Esophagus (tissue), 2 donors: ENCODE measurements around the gene OLFM2. TPM values are rescaled to one million over a fixed set of nuclear protein-coding genes. Genes with fewer than 3 reads are reported as not detected.

Source experiments
- H3K27ac ChIP-seq, 2 donors: one replicate each; pipeline ENCODE4 v1.5.1; 2013; ENCODE audit warnings: low read depth in 2 of 2, mild to moderate bottlenecking in 2 of 2, inconsistent platforms in 1 of 2, low read length in 1 of 2, moderate library complexity in 1 of 2
- H3K27me3 ChIP-seq, 2 donors: one replicate each; pipeline ENCODE4 v1.6.1; 2013; ENCODE audit warnings: low read length in 2 of 2, control low read depth in 1 of 2, mild to moderate bottlenecking in 1 of 2; ENCODE audit not compliant: insufficient read depth in 2 of 2, control insufficient read depth in 1 of 2
- H3K36me3 ChIP-seq, 2 donors: one replicate each; pipeline ENCODE4 v1.6.1; 2013; ENCODE audit warnings: low read length in 1 of 2; ENCODE audit not compliant: control insufficient read depth in 2 of 2, insufficient read depth in 2 of 2
- H3K4me1 ChIP-seq, 2 donors: one replicate each; pipeline ENCODE4 v1.6.1; 2013; ENCODE audit warnings: low read length in 1 of 2; ENCODE audit not compliant: control insufficient read depth in 2 of 2, insufficient read depth in 2 of 2
- H3K4me3 ChIP-seq, 2 donors: one replicate each; pipeline ENCODE4 v1.5.1; 2013; ENCODE audit warnings: low read length in 2 of 2, mild to moderate bottlenecking in 2 of 2, low read depth in 1 of 2, moderate library complexity in 1 of 2
- H3K9me3 ChIP-seq, 2 donors: one replicate each; pipeline ENCODE4 v1.6.1; 2013; ENCODE audit warnings: mild to moderate bottlenecking in 2 of 2, low read depth in 1 of 2, low read length in 1 of 2, moderate library complexity in 1 of 2; ENCODE audit not compliant: control insufficient read depth in 2 of 2, insufficient read depth in 1 of 2
- WGBS, 2 donors: extraction: QIAGEN DNeasy Blood & Tissue Kit; methylation state at CpG; one replicate each; pipeline ENCODE4 v1.1.7; 2013; 5-methylcytosine and 5-hydroxymethylcytosine counted together
- polyA plus RNA-seq, 2 donors: library from polyadenylated mRNA; stranded (reverse); fragments of 200-250 nt; gene quantifications; one replicate each; pipeline ENCODE4 v1.2.3, GENCODE V29; 2013
- donor health status: healthy with polysubstance abuse.
- donor health status: Bipolar disorder and iron deficiency.

OLFM2 gene
- polyA plus RNA-seq, 2 donors: 4.8 to 5.7 TPM

DNA sequence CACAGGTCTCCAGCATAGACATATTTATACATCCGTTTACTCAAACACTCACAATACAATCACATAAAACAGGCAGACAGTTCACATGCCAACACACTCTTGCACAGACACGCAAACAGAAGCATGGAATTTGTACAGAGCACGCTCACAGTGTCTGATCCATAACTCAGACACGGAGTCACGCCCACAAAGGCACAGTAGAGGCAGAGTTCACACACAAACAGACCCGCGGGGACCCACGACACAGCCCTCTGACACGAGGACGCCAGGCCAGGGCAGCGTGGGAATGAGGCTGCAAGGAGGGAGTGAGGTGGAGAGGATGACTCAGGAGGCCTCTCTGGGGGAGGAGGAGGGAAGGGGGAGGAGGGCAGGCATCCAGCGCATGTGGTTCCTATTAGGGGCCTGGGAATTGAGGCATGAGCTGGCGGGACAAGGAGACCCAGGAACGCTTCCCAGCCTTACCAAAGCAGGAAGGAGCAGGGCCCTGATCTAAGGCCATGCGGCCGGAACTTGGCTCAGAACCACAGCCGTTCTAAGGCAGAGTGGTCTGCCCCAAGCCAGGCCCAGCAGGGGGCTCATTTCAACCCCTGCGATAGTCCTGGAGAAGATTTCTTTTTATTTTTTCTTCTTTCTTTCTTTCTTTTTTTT lies 9.1 kb upstream of the OLFM2 start:
- WGBS, 2 donors: 17 to 25% methylated on average over 18 of the region's 18 CpGs
- Histone ChIP-seq H3K4me1 (no peaks in the 10 kb centered on the region), H3K9me3 (peaks cover 0 to 2% of the 10 kb centered on the region in 2 donors), H3K27ac (peak overlapping the region; percentile 63 to 67), H3K27me3 (no peaks in the 10 kb centered on the region), H3K36me3 (no peaks in the 10 kb centered on the region), H3K4me3 (no peak overlapping the region)

- H3K4me1 ChIP-seq: no peaks in the 10 kb centered on the region
- no peaks in the 10 kb centered on the region for H3K36me3 ChIP-seq
- H3K9me3 ChIP-seq: peaks cover 0 to 2% of the 10 kb centered on the region in 2 donors
- no peak overlapping the region for H3K4me3 ChIP-seq
- no peak overlapping the region for H3K27ac ChIP-seq
- H3K27me3 ChIP-seq: no peaks in the 10 kb centered on the region
- WGBS, 2 donors: 88 to 89% methylated on average over 6 of the region's 6 CpGs
Measured at GRCh38 chr19:9943744-9944143, 7.4 kb upstream of the OLFM2 start.

DNA sequence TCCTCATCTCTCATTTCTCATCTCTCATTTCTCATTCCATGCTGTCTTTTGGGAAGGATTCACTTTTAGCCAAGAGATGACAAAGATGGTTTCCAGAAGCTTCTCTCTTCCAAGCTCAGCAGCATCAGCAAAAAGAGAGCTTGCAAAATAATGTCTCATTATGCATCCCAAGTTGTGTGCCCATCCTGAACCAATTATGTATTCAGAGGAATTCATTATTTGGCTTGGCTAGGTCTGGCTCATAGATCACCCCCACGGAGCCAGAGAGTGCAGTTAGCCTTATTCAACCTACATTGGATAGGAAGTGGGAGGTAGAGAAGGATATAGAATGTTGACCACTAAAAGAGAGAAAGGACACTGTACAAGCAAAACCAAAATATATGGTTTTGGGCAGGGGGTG lies 5.4 kb upstream of the OLFM2 start:
- H3K27ac ChIP-seq: no peak overlapping the region
- H3K27me3 ChIP-seq: peaks cover 0 to 1% of the 10 kb centered on the region in 2 donors
- no peak overlapping the region for H3K4me3 ChIP-seq
- no peaks in the 10 kb centered on the region for H3K36me3 ChIP-seq
- 61 to 72% methylated on average over 1 of the region's 1 CpG for WGBS, 2 donors
- peaks cover 0 to 2% of the 10 kb centered on the region in 2 donors for H3K9me3 ChIP-seq
- H3K4me1 ChIP-seq: no peaks in the 10 kb centered on the region

DNA sequence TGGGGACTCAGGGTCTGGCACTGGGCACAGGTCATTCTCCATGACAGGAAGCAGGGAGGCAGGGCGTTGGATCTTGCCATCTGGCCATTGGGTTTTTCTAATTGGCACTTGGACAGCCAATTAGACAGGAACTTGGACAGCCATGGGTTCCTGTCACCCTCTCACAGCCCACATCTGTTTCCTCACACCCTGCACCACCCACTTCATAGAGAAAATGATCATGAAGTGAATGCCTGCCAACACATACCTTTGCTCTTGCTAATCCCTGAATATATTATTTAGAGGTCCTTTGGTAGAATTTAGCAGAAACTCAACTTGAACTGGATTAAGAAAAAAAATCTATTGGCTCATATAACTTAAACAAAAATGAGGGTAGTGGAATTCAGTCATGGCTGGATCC lies 4.9 kb upstream of the OLFM2 start:
- Histone ChIP-seq H3K9me3 (peaks cover 0 to 2% of the 10 kb centered on the region in 2 donors), H3K27me3 (peaks cover 0 to 4% of the 10 kb centered on the region in 2 donors), H3K27ac (no peak overlapping the region), H3K4me1 (peaks cover 0 to 2% of the 10 kb centered on the region in 2 donors), H3K36me3 (no peaks in the 10 kb centered on the region), H3K4me3 (no peak overlapping the region)
- WGBS, 2 donors: 11 to 13% methylated on average over 1 of the region's 1 CpG

DNA sequence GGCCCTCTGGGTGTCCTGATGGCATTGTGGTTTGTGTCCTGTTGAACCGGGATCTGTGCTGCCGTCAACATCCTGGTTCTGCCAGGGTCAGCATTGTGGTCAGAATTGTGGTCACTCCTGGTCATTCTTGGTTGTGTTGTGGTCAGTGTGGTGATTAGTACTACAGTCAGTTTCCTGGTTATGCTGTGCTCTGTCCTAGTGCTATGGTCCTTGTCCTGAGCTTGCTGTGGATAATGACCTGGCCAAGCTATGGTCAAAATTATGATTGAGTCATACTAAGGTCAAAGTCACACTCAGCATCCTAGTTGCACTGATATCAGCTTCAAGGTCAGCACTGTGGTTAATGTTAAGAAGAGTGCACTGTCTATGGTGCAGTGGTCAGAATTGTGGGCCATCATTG lies 4.5 kb upstream of the OLFM2 start:
- H3K4me1 ChIP-seq: peaks cover 2 to 4% of the 10 kb centered on the region in 2 donors
- H3K9me3 ChIP-seq: peaks cover 0 to 2% of the 10 kb centered on the region in 2 donors
- H3K27ac ChIP-seq: no peak overlapping the region
- H3K27me3 ChIP-seq: peaks cover 0 to 4% of the 10 kb centered on the region in 2 donors
- WGBS, 2 donors: 69 to 84% methylated on average over 2 of the region's 2 CpGs
- H3K4me3 ChIP-seq: no peak overlapping the region
- no peaks in the 10 kb centered on the region for H3K36me3 ChIP-seq

- Histone ChIP-seq H3K4me1 (peaks cover 6 to 8% of the 10 kb centered on the region in 2 donors), H3K27me3 (peaks cover 0 to 4% of the 10 kb centered on the region in 2 donors), H3K4me3 (no peak overlapping the region), H3K27ac (no peak overlapping the region), H3K9me3 (peaks cover 0 to 2% of the 10 kb centered on the region in 2 donors), H3K36me3 (no peaks in the 10 kb centered on the region)
- WGBS, 2 donors: 57 to 71% methylated on average over 3 of the region's 3 CpGs
Measured at GRCh38 chr19:9939301-9939913, 3.1 kb upstream of the OLFM2 start.

DNA sequence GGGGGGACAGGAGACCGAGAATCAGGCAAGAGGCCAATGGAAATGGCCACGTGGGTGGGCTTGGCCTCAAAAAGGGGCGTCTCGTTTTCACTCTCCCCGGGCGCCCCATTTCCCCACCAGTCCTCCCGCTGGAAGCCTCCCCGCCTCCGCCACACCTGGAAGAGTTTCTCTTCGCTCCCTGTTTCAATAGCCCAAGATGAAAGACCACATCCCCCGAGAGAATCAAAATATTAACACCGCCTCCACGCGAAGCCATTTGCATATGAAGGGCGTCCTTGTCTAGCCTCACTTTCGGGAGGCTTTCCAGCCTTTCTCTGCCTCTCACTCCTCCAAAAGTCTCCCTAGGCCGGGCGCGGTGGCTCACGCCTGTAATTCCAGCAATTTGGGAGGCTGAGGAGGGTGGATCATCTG lies 691 bp upstream of the OLFM2 start:
- Histone ChIP-seq H3K36me3 (no peaks in the 10 kb centered on the region), H3K27ac (no peak overlapping the region), H3K4me1 (peaks cover 6 to 8% of the 10 kb centered on the region in 2 donors), H3K27me3 (peaks cover 0 to 4% of the 10 kb centered on the region in 2 donors), H3K4me3 (no peak overlapping the region), H3K9me3 (peaks cover 0 to 2% of the 10 kb centered on the region in 2 donors)
- WGBS, 2 donors: 15 to 16% methylated on average over 20 of the region's 20 CpGs

GRCh38 chr19:9935506-9936325 lies 599 bp downstream of the OLFM2 start:
- Histone ChIP-seq H3K36me3 (no peaks in the 10 kb centered on the region), H3K4me1 (peaks cover 6 to 8% of the 10 kb centered on the region in 2 donors), H3K27ac (peak overlapping the region in 1 of 2 donors; percentile 1), H3K27me3 (peaks cover 0 to 4% of the 10 kb centered on the region in 2 donors), H3K9me3 (no peaks in the 10 kb centered on the region), H3K4me3 (peak overlapping the region; percentile 42 to 50)
- WGBS, 2 donors: 1% methylated on average over 28 to 44 of the region's 44 CpGs

DNA sequence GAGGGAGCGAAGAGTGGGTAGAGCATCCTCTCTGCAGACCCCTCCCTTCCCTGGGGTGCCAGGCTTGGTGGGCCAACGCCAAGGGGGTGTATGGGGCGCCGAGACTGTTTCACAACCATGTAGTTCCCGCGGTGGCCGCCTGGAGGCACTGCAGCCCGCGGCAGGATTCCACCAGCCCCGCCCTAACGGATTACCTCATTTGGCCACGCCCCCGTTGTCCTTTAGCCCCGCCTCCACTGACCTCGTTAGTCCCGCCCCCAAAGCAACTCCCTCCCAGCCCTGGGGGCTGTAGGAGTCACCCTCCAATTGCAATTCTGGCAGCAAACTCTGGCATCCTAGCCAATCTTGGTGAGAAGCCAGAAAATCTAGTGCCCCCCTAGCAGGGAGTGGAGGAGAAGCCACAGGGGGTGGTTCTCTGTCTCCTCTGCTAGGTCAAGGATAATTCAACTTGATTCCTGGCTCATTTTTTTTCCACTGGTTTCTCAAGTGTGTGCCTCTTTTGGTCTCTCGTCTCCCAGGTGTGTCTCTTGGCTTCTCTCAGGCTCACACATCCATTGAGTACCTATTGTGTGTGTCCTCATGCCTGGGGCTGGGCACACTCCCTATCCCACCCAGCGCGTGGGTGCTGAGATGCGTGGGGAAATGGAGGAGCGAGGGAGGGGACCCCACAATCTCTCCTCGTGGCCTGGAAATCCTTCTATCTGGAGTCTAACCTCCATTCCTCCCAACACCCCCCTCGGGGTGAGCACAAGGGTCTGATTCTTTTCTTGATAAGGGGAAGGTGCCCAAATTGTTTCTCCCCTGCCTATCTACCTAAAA lies 2.0 kb downstream of the OLFM2 start:
- Histone ChIP-seq H3K4me1 (peaks cover 6 to 8% of the 10 kb centered on the region in 2 donors), H3K9me3 (no peaks in the 10 kb centered on the region), H3K27ac (peak overlapping the region; percentile 4 to 74), H3K4me3 (no peak overlapping the region), H3K27me3 (peaks cover 0 to 4% of the 10 kb centered on the region in 2 donors), H3K36me3 (no peaks in the 10 kb centered on the region)
- 10% methylated on average over 23 of the region's 23 CpGs for WGBS, 2 donors
